Body of pancreas (tissue), 4 donors: ENCODE data around the gene AKT3. TPM values are rescaled to one million over a fixed set of nuclear protein-coding genes. Genes with fewer than 3 reads are reported as not detected.

Experiments
- ATAC-seq: fragments of 150-250 bp; one replicate; pipeline ENCODE4 v1.9.1; 2016
- DNase-seq, 4 donors: peaks; one replicate each; pipeline ENCODE4 v3.0.0-alpha.2; 2019
- H3K27ac ChIP-seq, 4 donors: fragments of 200-600 bp; sonication (generic); 1 replicate in 3 of 4; 2 replicates in 1 of 4; pipeline versions ENCODE4 v1.5.1 to v1.6.1; 2016 to 2019; ENCODE audit warnings: mild to moderate bottlenecking in 1 of 4, mixed read lengths in 1 of 4, moderate library complexity in 1 of 4
- H3K27me3 ChIP-seq, 2 donors: fragments of 200-600 bp; sonication (generic); one replicate each; pipeline ENCODE4 v1.6.0; 2016; ENCODE audit warnings: mild to moderate bottlenecking in 1 of 2
- H3K36me3 ChIP-seq, 2 donors: fragments of 200-600 bp; sonication (generic); replicated peaks in 1 of 2; 2 replicates each; pipeline ENCODE4 v1.5.1; 2016; ENCODE audit warnings: low read depth in 2 of 2; ENCODE audit not compliant: insufficient read depth in 1 of 2
- H3K4me1 ChIP-seq: fragments of 200-600 bp; sonication (generic); one replicate; pipeline ENCODE4 v1.6.0; 2016
- H3K4me3 ChIP-seq, 2 donors: fragments of 200-600 bp; sonication (generic); 1 replicate in 1 of 2; 2 replicates in 1 of 2; pipeline ENCODE4 v1.5.1; 2016 to 2019
- H3K9me3 ChIP-seq, 3 donors: fragments of 200-600 bp; sonication (generic); 1 replicate in 2 of 3; 2 replicates in 1 of 3; pipeline ENCODE4 v1.5.1; 2016
- POLR2A ChIP-seq, 3 donors: fragments of 450-650 bp; IDR thresholded peaks; one replicate each; pipeline ENCODE4 v1.6.1; 2016; ENCODE audit warnings: antibody characterized with exemption in 3 of 3, mild to moderate bottlenecking in 2 of 3
- WGBS, 2 donors: methylation state at CpG; one replicate each; pipeline ENCODE4 v1.1.5; 2017; 5-methylcytosine and 5-hydroxymethylcytosine counted together
- intact Hi-C: fragments of 100-400 bp; cut with DNase I; formaldehyde crosslinking; loops from one replicate; pipeline ENCODE4 v1.15.1; 2023
- total RNA-seq, 2 donors: library from RNA; depleted of rRNA; stranded (reverse); fragments of >200 nt; gene quantifications; one replicate each; pipeline ENCODE4 v1.1.0, GENCODE V29; 2016
- TF ChIP-seq, protein P1 (sequence below), 7 experiments: fragments of 450-650 bp in 4 of 7; fragments of 200-600 bp in 3 of 7; sonication (generic) in 3 of 7; IDR thresholded peaks; one replicate each; pipeline ENCODE4 v1.5.1; 2016 to 2019; ENCODE audit warnings: antibody characterized with exemption in 7 of 7

Gene AKT3
- 10 to 100 TPM; 14.0 to 24.7 TPM for total RNA-seq

DNA sequence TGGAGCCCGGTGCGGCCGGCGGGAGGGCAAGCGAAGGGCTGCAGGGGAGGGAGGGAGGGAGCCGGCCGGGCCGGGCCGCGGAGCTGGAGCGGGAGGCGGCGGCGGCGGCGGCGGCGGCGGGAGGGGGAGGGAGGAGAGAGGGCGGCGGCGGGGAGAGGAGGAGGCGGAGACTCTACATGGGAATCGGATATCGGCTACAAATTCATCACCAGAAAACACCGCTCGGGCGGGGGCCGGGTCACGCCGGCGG lies at the start of gene AKT3:
Gene AKT3, minus strand, starts transcription at position 42 of the 250 bp plus-strand sequence. CDS start 7,073 bp downstream, outside the sequence.
- Histone ChIP-seq H3K27ac (peak within 1 kb of the TSS; percentile 78 to 94 (median 87)), H3K4me1 (peaks cover 16% of the 10 kb centered on the region), H3K9me3 (no peaks in the 10 kb centered on the region), H3K36me3 (no peaks in the 10 kb centered on the region), H3K27me3 (no peaks in the 10 kb centered on the region), H3K4me3 (peak within 1 kb of the TSS; percentile 41 to 77)
- WGBS, 2 donors, result 0 to 2% methylated on average over 8 to 11 of the region's 32 CpGs
- DNase-seq (peak; percentile 71 to 82 (median 78)), ATAC-seq (peak; percentile 85)
- intact Hi-C loops, result no loop called here
- no peak for TF ChIP-seq POLR2A (IDR thresholded peaks at IDR 0.05)
- TF ChIP-seq, protein P1, sequence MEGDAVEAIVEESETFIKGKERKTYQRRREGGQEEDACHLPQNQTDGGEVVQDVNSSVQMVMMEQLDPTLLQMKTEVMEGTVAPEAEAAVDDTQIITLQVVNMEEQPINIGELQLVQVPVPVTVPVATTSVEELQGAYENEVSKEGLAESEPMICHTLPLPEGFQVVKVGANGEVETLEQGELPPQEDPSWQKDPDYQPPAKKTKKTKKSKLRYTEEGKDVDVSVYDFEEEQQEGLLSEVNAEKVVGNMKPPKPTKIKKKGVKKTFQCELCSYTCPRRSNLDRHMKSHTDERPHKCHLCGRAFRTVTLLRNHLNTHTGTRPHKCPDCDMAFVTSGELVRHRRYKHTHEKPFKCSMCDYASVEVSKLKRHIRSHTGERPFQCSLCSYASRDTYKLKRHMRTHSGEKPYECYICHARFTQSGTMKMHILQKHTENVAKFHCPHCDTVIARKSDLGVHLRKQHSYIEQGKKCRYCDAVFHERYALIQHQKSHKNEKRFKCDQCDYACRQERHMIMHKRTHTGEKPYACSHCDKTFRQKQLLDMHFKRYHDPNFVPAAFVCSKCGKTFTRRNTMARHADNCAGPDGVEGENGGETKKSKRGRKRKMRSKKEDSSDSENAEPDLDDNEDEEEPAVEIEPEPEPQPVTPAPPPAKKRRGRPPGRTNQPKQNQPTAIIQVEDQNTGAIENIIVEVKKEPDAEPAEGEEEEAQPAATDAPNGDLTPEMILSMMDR (IDR thresholded peaks at IDR 0.05), result no peak

DNA sequence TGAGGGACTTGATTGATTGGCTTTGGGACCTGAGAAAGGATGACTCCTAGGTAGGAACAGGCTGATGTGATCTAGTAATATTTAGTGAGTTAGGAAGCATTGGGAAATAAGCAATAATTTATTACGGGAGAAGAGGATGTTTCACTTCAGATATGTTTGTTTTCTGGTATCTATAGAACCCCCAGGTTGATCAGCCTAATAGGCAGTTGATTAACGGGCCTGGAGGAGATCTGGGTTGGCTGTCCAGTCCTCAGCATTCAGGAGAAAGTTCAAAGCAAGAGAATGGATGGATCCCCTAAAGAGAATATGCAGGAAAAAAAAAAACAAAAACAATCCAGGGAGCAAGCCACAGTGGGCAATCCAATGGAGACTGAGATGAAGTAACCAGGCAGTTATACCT lies 48.2 kb upstream of the AKT3 start:
- no peaks in the 10 kb centered on the region for H3K36me3 ChIP-seq
- TF ChIP-seq, protein P1 (IDR thresholded peaks at IDR 0.05), result no peak
- TF ChIP-seq POLR2A (IDR thresholded peaks at IDR 0.05), result no peak
- DNase-seq (no peak), ATAC-seq (no peak)
- no peak overlapping the region for H3K4me3 ChIP-seq
- no peaks in the 10 kb centered on the region for H3K4me1 ChIP-seq
- H3K27ac ChIP-seq, result no peak overlapping the region
- intact Hi-C loops, result no loop called here
- 56 to 66% methylated on average over 2 of the region's 2 CpGs for WGBS, 2 donors
- H3K9me3 ChIP-seq, result no peaks in the 10 kb centered on the region
- peaks cover 0 to 3% of the 10 kb centered on the region in 2 donors for H3K27me3 ChIP-seq

DNA sequence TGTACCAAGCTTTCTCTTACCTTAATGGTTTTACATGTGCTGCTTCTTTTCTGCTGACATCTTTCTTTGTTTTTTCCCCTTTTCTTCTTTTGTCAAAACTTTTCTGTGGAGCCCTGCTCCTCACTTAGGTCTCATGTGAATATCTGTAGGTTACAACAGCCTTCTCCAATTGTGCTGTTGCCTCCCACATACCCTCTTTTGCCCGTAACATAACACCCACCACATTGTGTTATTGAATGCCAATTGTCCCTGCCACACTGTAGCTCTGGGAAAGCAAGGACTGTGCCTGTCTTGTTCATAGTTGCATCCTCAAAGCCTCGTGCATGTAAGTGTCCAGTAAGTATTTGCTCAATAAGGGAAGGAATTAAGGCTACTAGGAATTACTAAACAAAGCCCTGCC lies 46.3 kb upstream of the AKT3 start:
- WGBS, 2 donors, result 51 to 69% methylated on average over 2 of the region's 2 CpGs
- DNase-seq, result no peak
- Histone ChIP-seq H3K36me3 (no peaks in the 10 kb centered on the region), H3K9me3 (no peaks in the 10 kb centered on the region), H3K27me3 (peaks cover 0 to 3% of the 10 kb centered on the region in 2 donors), H3K27ac (no peak overlapping the region), H3K4me1 (no peaks in the 10 kb centered on the region), H3K4me3 (no peak overlapping the region)
- intact Hi-C loops, result no loop called here
- TF ChIP-seq POLR2A (IDR thresholded peaks at IDR 0.05), result no peak
- TF ChIP-seq, protein P1 (IDR thresholded peaks at IDR 0.05), result no peak
- ATAC-seq, result no peak

DNA sequence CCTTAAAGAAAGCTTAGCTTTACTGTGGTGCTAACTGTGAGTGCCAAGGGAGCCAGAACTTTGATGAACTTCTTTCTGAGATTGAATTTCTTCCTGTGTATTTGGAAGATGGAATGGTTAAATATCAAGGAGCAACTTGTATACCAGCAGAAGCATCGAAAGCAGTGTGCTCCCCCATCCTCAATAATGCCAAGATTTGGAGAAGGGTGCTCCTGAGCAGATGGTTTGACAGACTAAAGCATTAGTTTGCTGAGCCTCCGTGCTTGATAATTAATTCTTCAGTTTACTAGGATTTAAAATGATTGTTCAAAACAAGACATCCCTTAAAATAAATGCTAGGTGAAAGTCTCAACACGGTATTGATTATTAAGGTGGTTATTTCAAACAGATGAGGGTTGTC lies 42.4 kb upstream of the AKT3 start:
- DNase-seq (no peak), ATAC-seq (no peak)
- no peaks in the 10 kb centered on the region for H3K4me1 ChIP-seq
- no peak overlapping the region for H3K27ac ChIP-seq
- H3K27me3 ChIP-seq, result no peaks in the 10 kb centered on the region
- no peak overlapping the region for H3K4me3 ChIP-seq
- intact Hi-C loops, result no loop called here
- WGBS, 2 donors, result 59 to 63% methylated on average over 3 of the region's 3 CpGs
- no peaks in the 10 kb centered on the region for H3K36me3 ChIP-seq
- no peaks in the 10 kb centered on the region for H3K9me3 ChIP-seq
- no peak for TF ChIP-seq POLR2A (IDR thresholded peaks at IDR 0.05)
- TF ChIP-seq, protein P1 (IDR thresholded peaks at IDR 0.05), result no peak

DNA sequence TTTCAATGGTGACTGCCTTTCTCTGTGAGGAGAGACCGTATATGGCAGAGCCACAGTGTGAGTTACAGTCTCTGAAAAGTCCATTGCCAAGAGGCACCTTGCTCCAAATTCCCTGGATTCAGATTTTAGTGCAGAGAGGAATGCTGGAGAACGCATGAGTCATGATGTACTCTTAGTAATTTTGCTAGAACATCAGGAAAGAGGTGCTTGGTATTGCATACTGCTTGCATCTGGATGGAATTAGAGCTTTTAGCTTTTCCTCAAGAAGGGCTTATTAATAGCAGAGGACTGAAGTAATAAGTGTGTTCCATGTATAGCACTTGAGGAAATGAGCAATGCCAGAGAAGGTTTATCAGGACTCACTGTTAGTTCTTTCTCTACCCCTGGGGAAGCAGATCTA lies 40.5 kb upstream of the AKT3 start:
- 40 to 48% methylated on average over 2 of the region's 2 CpGs for WGBS, 2 donors

More for the DNA sequence above, 40.5 kb upstream of the AKT3 start:
- H3K36me3 ChIP-seq, result no peaks in the 10 kb centered on the region
- no peak for TF ChIP-seq POLR2A (IDR thresholded peaks at IDR 0.05)
- TF ChIP-seq, protein P1 (IDR thresholded peaks at IDR 0.05), result no peak
- DNase-seq (no peak), ATAC-seq (no peak)
- intact Hi-C loops, result no loop called here
- H3K27ac ChIP-seq, result no peak overlapping the region
- no peaks in the 10 kb centered on the region for H3K4me1 ChIP-seq
- no peaks in the 10 kb centered on the region for H3K27me3 ChIP-seq
- H3K9me3 ChIP-seq, result no peaks in the 10 kb centered on the region
- no peak overlapping the region for H3K4me3 ChIP-seq
